GM15510 (cell line): ENCODE measurements around the gene RAB25.

Source experiments
- POLR2A ChIP-seq: IDR thresholded peaks from 3 replicates; pipeline ENCODE4 v1.6.1; 2011; ENCODE audit warnings: borderline replicate concordance; ENCODE audit not compliant: insufficient read length; ENCODE audit errors: extremely low read depth

Gene RAB25

GRCh38 chr1:156113282-156113950 is 52.5 kb downstream of the RAB25 start:
- no peak for TF ChIP-seq POLR2A

GRCh38 chr1:156114101-156114918 is 53.4 kb downstream of the RAB25 start, which contains the start of gene LMNA:
TSS of gene LMNA (plus strand) at chr1:156114711. CDS start at chr1:156114919, 208 bp downstream.
- peak; percentile 86 for TF ChIP-seq POLR2A

GRCh38 chr1:156114919-156115513 is 54.1 kb downstream of the RAB25 start:
- TF ChIP-seq POLR2A, result no peak

- TF ChIP-seq POLR2A, result no peak
Measured at GRCh38 chr1:156115514-156116374, 54.8 kb downstream of the RAB25 start.

- no peak for TF ChIP-seq POLR2A
Measured at GRCh38 chr1:156117414-156118176, 56.6 kb downstream of the RAB25 start.

GRCh38 chr1:156118177-156118868 is 57.4 kb downstream of the RAB25 start:
- TF ChIP-seq POLR2A, result no peak

GRCh38 chr1:156119503-156120209 is 58.7 kb downstream of the RAB25 start:
- TF ChIP-seq POLR2A, result no peak
